Measurements from ENCODE around the gene DQX1.

DQX1 gene

GRCh38 chr2:74525717-74526648 is at the start of gene DQX1:
Gene DQX1, minus strand, starts transcription at chr2:74526231. Its CDS starts 502 bp downstream, at chr2:74525729.
- ATAC-seq: no peak
- TF ChIP-seq SNAI2 (CRISPR knock-in tag; IDR thresholded peaks at IDR 0.05) (no peak), ZNF8 (CRISPR knock-in tag; IDR thresholded peaks at IDR 0.05) (no peak), ESRRG (CRISPR knock-in tag; IDR thresholded peaks at IDR 0.05) (no peak), RARB (CRISPR knock-in tag; IDR thresholded peaks at IDR 0.05) (no peak), CSRNP3 (CRISPR knock-in tag; IDR thresholded peaks at IDR 0.05) (no peak), BACH2 (CRISPR knock-in tag; IDR thresholded peaks at IDR 0.05; ENCODE audit: borderline replicate concordance) (no peak), ZNF565 (CRISPR knock-in tag; conservative IDR thresholded peaks at IDR 0.05; ENCODE audit: low read depth) (no peak)

- ATAC-seq: no peak
- TF ChIP-seq ZNF70 (CRISPR knock-in tag; IDR thresholded peaks at IDR 0.05) (no peak), SNAI2 (CRISPR knock-in tag; IDR thresholded peaks at IDR 0.05) (no peak), CSRNP3 (CRISPR knock-in tag; IDR thresholded peaks at IDR 0.05) (no peak), ZC3H10 (CRISPR knock-in tag; IDR thresholded peaks at IDR 0.05) (no peak), TOX (CRISPR knock-in tag; IDR thresholded peaks at IDR 0.05; ENCODE audit: borderline replicate concordance) (no peak), ZFP30 (CRISPR knock-in tag; IDR thresholded peaks at IDR 0.05) (no peak), PPARA (CRISPR knock-in tag; IDR thresholded peaks at IDR 0.05; ENCODE audit: borderline replicate concordance) (no peak), ISL1 (CRISPR knock-in tag; IDR thresholded peaks at IDR 0.05) (no peak), RARB (CRISPR knock-in tag; IDR thresholded peaks at IDR 0.05) (no peak), ZNF565 (CRISPR knock-in tag; conservative IDR thresholded peaks at IDR 0.05; ENCODE audit: low read depth) (no peak), POU6F1 (CRISPR knock-in tag; IDR thresholded peaks at IDR 0.05; ENCODE audit: borderline replicate concordance, low read depth) (no peak), OSR1 (CRISPR knock-in tag; IDR thresholded peaks at IDR 0.05) (no peak), ESRRG (CRISPR knock-in tag; IDR thresholded peaks at IDR 0.05) (no peak), ZFP3 (CRISPR knock-in tag; IDR thresholded peaks at IDR 0.05) (no peak), GLIS3 (CRISPR knock-in tag; IDR thresholded peaks at IDR 0.05) (no peak), ZNF8 (CRISPR knock-in tag; IDR thresholded peaks at IDR 0.05) (no peak), ARNTL (CRISPR knock-in tag; IDR thresholded peaks at IDR 0.05; ENCODE audit: borderline replicate concordance, low read depth) (no peak)
- TF ChIP-seq, protein P1, sequence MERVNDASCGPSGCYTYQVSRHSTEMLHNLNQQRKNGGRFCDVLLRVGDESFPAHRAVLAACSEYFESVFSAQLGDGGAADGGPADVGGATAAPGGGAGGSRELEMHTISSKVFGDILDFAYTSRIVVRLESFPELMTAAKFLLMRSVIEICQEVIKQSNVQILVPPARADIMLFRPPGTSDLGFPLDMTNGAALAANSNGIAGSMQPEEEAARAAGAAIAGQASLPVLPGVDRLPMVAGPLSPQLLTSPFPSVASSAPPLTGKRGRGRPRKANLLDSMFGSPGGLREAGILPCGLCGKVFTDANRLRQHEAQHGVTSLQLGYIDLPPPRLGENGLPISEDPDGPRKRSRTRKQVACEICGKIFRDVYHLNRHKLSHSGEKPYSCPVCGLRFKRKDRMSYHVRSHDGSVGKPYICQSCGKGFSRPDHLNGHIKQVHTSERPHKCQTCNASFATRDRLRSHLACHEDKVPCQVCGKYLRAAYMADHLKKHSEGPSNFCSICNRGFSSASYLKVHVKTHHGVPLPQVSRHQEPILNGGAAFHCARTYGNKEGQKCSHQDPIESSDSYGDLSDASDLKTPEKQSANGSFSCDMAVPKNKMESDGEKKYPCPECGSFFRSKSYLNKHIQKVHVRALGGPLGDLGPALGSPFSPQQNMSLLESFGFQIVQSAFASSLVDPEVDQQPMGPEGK (CRISPR knock-in tag; IDR thresholded peaks at IDR 0.05; ENCODE audit: borderline replicate concordance): no peak
- TF ChIP-seq, protein P2, sequence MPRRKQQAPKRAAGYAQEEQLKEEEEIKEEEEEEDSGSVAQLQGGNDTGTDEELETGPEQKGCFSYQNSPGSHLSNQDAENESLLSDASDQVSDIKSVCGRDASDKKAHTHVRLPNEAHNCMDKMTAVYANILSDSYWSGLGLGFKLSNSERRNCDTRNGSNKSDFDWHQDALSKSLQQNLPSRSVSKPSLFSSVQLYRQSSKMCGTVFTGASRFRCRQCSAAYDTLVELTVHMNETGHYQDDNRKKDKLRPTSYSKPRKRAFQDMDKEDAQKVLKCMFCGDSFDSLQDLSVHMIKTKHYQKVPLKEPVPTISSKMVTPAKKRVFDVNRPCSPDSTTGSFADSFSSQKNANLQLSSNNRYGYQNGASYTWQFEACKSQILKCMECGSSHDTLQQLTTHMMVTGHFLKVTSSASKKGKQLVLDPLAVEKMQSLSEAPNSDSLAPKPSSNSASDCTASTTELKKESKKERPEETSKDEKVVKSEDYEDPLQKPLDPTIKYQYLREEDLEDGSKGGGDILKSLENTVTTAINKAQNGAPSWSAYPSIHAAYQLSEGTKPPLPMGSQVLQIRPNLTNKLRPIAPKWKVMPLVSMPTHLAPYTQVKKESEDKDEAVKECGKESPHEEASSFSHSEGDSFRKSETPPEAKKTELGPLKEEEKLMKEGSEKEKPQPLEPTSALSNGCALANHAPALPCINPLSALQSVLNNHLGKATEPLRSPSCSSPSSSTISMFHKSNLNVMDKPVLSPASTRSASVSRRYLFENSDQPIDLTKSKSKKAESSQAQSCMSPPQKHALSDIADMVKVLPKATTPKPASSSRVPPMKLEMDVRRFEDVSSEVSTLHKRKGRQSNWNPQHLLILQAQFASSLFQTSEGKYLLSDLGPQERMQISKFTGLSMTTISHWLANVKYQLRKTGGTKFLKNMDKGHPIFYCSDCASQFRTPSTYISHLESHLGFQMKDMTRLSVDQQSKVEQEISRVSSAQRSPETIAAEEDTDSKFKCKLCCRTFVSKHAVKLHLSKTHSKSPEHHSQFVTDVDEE (CRISPR knock-in tag; IDR thresholded peaks at IDR 0.05): no peak
Measured at GRCh38 chr2:74575320-74575719, 49.3 kb upstream of the DQX1 start.

All from SK-N-SH treated with all-trans-retinoic acid at 6 μM for 48 hours (cell line).